HepG2 (cell line): Measurements from ENCODE around the gene UBE2M. TPM values are rescaled to one million over a fixed set of nuclear protein-coding genes. Genes with fewer than 3 reads are reported as not detected.

Experiments used
- ELF1 ChIP-seq: sonication (generic); formaldehyde crosslinking; IDR thresholded peaks from 2 replicates; pipeline ENCODE4 v1.4.0; 2020; ENCODE audit warnings: missing genetic modification reagents
- FOSL1 ChIP-seq: sonication (generic); formaldehyde crosslinking; IDR thresholded peaks from 2 replicates; pipeline ENCODE4 v1.9.0; 2021; ENCODE audit warnings: missing genetic modification reagents, borderline replicate concordance
- ISL2 ChIP-seq: sonication (generic); formaldehyde crosslinking; IDR thresholded peaks from 2 replicates; pipeline ENCODE4 v1.5.0; 2020; ENCODE audit warnings: missing genetic modification reagents
- MED8 ChIP-seq: sonication (generic); formaldehyde crosslinking; IDR thresholded peaks from 2 replicates; pipeline ENCODE4 v1.8.1; 2023; ENCODE audit warnings: mild to moderate bottlenecking, missing genetic modification reagents; ENCODE audit not compliant: insufficient replicate concordance
- NR1H2 ChIP-seq: sonication (generic); formaldehyde crosslinking; IDR thresholded peaks from 2 replicates; pipeline ENCODE4 v1.8.1; 2022; ENCODE audit warnings: low read depth, missing genetic modification reagents, borderline replicate concordance
- PAX8 ChIP-seq: sonication (generic); formaldehyde crosslinking; IDR thresholded peaks from 2 replicates; pipeline ENCODE4 v1.8.0; 2022; ENCODE audit warnings: mild to moderate bottlenecking, missing genetic modification reagents, borderline replicate concordance
- REPIN1 ChIP-seq: sonication (generic); formaldehyde crosslinking; IDR thresholded peaks from 2 replicates; pipeline ENCODE4 v1.8.0; 2022; ENCODE audit warnings: missing genetic modification reagents, low read depth, mild to moderate bottlenecking, borderline replicate concordance
- SPEN ChIP-seq: sonication (generic); formaldehyde crosslinking; IDR thresholded peaks from 2 replicates; pipeline ENCODE4 v1.5.1; 2020; ENCODE audit warnings: low read depth, mild to moderate bottlenecking, missing genetic modification reagents
- ZKSCAN8 ChIP-seq: IDR thresholded peaks from 2 replicates; pipeline ENCODE4 v1.6.1; 2016; ENCODE audit warnings: borderline replicate concordance, missing genetic modification reagents, missing compliant biosample characterization
- ZNF138 ChIP-seq: sonication (generic); formaldehyde crosslinking; IDR thresholded peaks from 2 replicates; pipeline ENCODE4 v1.5.0; 2020; ENCODE audit warnings: mild to moderate bottlenecking, low read depth, missing genetic modification reagents
- ZNF264 ChIP-seq: sonication (generic); formaldehyde crosslinking; IDR thresholded peaks from 2 replicates; pipeline ENCODE4 v1.4.0; 2020; ENCODE audit warnings: missing genetic modification reagents
- ZNF512B ChIP-seq: sonication (generic); formaldehyde crosslinking; IDR thresholded peaks from 2 replicates; pipeline ENCODE4 v1.5.1; 2020; ENCODE audit warnings: missing genetic modification reagents, mild to moderate bottlenecking, borderline replicate concordance
- ZNF589 ChIP-seq: sonication (generic); formaldehyde crosslinking; conservative IDR thresholded peaks from 2 replicates; pipeline ENCODE4 v1.8.0; 2022; ENCODE audit warnings: mild to moderate bottlenecking, moderate library complexity, missing genetic modification reagents
- ZNF691 ChIP-seq: sonication (generic); formaldehyde crosslinking; IDR thresholded peaks from 2 replicates; pipeline ENCODE4 v1.4.0; 2020; ENCODE audit warnings: missing genetic modification reagents, low read depth, mild to moderate bottlenecking, borderline replicate concordance
- ZNF761 ChIP-seq: sonication (generic); formaldehyde crosslinking; conservative IDR thresholded peaks from 2 replicates; pipeline ENCODE4 v1.4.0; 2020; ENCODE audit warnings: mild to moderate bottlenecking, missing genetic modification reagents
- polyA plus RNA-seq, 8 experiments: library from polyadenylated mRNA; depleted of rRNA in 3 of 8; stranded (reverse) in 7 of 8; unstranded in 1 of 8; fragments of >200 nt; fragmentation: Illumina TruSeq in 4 of 8; extraction: Trizol in 4 of 8; gene quantifications; 2 replicates each; pipeline versions ENCODE4 v1.2.1 to v1.2.3, GENCODE V29; 2011 to 2016; ENCODE audit warnings: low read depth in 4 of 8, missing spikeins in 1 of 8, mixed read lengths in 1 of 8; ENCODE audit not compliant: insufficient read depth in 1 of 8
- total RNA-seq, 5 experiments: library from RNA; depleted of rRNA; stranded (reverse); fragments of >200 nt; fragmentation: Illumina TruSeq; extraction: Trizol; gene quantifications; 2 replicates each; pipeline ENCODE4 v1.2.3, GENCODE V29; 2016; ENCODE audit warnings: low read depth in 1 of 5
- TF ChIP-seq, protein P1 (sequence below): sonication (generic); formaldehyde crosslinking; conservative IDR thresholded peaks from 2 replicates; pipeline ENCODE4 v1.8.0; 2022; ENCODE audit warnings: missing genetic modification reagents
- TF ChIP-seq, protein P2 (sequence below): IDR thresholded peaks from 2 replicates; pipeline ENCODE4 v1.6.1; 2016; ENCODE audit warnings: low read depth, missing genetic modification reagents, missing compliant biosample characterization

The UBE2M gene
- total and polyA plus RNA-seq, 2 of the 13 experiments (the other 11 are each of a cell fraction or from before 2014, with no cell fraction given): 36.2 to 50.3 TPM

- peak; percentile 78; the same call in 1 of the 2 replicates for TF ChIP-seq ZNF589 (CRISPR knock-in tag)
- no peak for TF ChIP-seq FOSL1
- TF ChIP-seq SPEN (CRISPR knock-in tag): peak; percentile 94
- TF ChIP-seq, protein P1, sequence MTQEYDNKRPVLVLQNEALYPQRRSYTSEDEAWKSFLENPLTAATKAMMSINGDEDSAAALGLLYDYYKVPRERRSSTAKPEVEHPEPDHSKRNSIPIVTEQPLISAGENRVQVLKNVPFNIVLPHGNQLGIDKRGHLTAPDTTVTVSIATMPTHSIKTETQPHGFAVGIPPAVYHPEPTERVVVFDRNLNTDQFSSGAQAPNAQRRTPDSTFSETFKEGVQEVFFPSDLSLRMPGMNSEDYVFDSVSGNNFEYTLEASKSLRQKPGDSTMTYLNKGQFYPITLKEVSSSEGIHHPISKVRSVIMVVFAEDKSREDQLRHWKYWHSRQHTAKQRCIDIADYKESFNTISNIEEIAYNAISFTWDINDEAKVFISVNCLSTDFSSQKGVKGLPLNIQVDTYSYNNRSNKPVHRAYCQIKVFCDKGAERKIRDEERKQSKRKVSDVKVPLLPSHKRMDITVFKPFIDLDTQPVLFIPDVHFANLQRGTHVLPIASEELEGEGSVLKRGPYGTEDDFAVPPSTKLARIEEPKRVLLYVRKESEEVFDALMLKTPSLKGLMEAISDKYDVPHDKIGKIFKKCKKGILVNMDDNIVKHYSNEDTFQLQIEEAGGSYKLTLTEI (CRISPR knock-in tag): no peak
- no peak for TF ChIP-seq ZKSCAN8
- no peak for TF ChIP-seq ZNF264 (CRISPR knock-in tag)
- TF ChIP-seq PAX8: no peak
- peak; percentile 94 for TF ChIP-seq ZNF691
- peak; percentile 85; the same call in 1 of the 2 replicates for TF ChIP-seq ZNF761
- no peak; the same call in 1 of the 2 replicates for TF ChIP-seq NR1H2
- TF ChIP-seq ELF1: no peak
- TF ChIP-seq ZNF138: no peak; the same call in 1 of the 2 replicates
- peak; percentile 27 for TF ChIP-seq MED8 (CRISPR knock-in tag)
- peak; percentile 69 for TF ChIP-seq REPIN1 (CRISPR knock-in tag)
- no peak for TF ChIP-seq ZNF512B (CRISPR knock-in tag)
- 0 out of 2 replicates have a peak, but pooled peaks have one; percentile 36 for TF ChIP-seq ISL2 (CRISPR knock-in tag)
- TF ChIP-seq, protein P2, sequence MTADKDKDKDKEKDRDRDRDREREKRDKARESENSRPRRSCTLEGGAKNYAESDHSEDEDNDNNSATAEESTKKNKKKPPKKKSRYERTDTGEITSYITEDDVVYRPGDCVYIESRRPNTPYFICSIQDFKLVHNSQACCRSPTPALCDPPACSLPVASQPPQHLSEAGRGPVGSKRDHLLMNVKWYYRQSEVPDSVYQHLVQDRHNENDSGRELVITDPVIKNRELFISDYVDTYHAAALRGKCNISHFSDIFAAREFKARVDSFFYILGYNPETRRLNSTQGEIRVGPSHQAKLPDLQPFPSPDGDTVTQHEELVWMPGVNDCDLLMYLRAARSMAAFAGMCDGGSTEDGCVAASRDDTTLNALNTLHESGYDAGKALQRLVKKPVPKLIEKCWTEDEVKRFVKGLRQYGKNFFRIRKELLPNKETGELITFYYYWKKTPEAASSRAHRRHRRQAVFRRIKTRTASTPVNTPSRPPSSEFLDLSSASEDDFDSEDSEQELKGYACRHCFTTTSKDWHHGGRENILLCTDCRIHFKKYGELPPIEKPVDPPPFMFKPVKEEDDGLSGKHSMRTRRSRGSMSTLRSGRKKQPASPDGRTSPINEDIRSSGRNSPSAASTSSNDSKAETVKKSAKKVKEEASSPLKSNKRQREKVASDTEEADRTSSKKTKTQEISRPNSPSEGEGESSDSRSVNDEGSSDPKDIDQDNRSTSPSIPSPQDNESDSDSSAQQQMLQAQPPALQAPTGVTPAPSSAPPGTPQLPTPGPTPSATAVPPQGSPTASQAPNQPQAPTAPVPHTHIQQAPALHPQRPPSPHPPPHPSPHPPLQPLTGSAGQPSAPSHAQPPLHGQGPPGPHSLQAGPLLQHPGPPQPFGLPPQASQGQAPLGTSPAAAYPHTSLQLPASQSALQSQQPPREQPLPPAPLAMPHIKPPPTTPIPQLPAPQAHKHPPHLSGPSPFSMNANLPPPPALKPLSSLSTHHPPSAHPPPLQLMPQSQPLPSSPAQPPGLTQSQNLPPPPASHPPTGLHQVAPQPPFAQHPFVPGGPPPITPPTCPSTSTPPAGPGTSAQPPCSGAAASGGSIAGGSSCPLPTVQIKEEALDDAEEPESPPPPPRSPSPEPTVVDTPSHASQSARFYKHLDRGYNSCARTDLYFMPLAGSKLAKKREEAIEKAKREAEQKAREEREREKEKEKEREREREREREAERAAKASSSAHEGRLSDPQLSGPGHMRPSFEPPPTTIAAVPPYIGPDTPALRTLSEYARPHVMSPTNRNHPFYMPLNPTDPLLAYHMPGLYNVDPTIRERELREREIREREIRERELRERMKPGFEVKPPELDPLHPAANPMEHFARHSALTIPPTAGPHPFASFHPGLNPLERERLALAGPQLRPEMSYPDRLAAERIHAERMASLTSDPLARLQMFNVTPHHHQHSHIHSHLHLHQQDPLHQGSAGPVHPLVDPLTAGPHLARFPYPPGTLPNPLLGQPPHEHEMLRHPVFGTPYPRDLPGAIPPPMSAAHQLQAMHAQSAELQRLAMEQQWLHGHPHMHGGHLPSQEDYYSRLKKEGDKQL (CRISPR knock-in tag): 0 out of 2 replicates have a peak, but pooled peaks have one; percentile 35
Observed at GRCh38 chr19:58513694-58514563, 44.5 kb downstream of the UBE2M start (continued).
